Right ventricle myocardium inferior (tissue), 1 donor: Measurements from ENCODE around the gene TBC1D5. TPM values are rescaled to one million over a fixed set of nuclear protein-coding genes. Genes with fewer than 3 reads are reported as not detected.
"Not testable (repeated sequence)": the region's sequence is repeated elsewhere in the genome, so short reads cannot be mapped to it uniquely, and the experiment has no call there.

Experiments
- ATAC-seq: fragments of 200-7000 bp; cut with Tn5 transposase; one replicate; pipeline ENCODE4 v1.9.1; 2020; ENCODE audit warnings: mild to moderate bottlenecking, moderate library complexity
- DNase-seq: peaks from one replicate; pipeline ENCODE4 v3.0.0; 2021; ENCODE audit errors: missing footprints
- intact Hi-C: fragments of 100-400 bp; cut with DNase I; formaldehyde crosslinking; loops from one replicate; pipeline ENCODE4 v1.11.0; 2022
- total RNA-seq: library from RNA; stranded (reverse); fragmentation: NEBNext Ultra II Directional; extraction: Animal tissue kit (Norgen Biotek cat#: 25700); gene quantifications from one replicate; pipeline ENCODE4 v1.2.1, GENCODE V29; 2021
- donor health status: DM: no; HTN: yes; CAD: no; lungs with severe emphysema.

The TBC1D5 gene
- total RNA-seq, 1 donor from 2014 or later, result 34.4 TPM

GRCh38 chr3:17136136-17136721 lies 606.2 kb downstream of the TBC1D5 start:
- intact Hi-C loops, result loop anchor here (5.0 kb wide), 1 partner anchor 249 kb away; no protein-coding TSS in a partner anchor
- DNase-seq (peak; percentile 74), ATAC-seq (peak; percentile 83)

DNA sequence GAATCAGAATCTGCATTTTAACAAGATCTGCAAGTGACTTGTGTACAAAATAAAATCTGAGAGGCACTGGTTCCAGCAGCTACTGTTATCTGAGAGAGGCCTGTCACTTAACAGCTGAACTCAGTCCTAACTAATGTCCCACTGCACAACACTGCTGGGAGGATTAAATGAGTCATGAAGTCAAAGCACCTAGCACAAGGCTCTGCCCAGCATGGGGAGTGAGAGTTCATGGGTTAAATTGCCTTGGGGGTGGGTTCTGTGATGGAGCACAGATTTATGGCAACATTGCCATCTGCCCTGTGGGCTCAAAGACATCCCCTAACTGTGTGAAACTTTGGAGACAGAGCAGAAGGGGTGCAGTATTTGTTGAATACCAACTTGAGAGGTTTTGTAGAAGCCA lies 606.7 kb downstream of the TBC1D5 start:
- DNase-seq, result no peak
- ATAC-seq, result no peak
- intact Hi-C loops, result loop anchor here (5.0 kb wide), 1 partner anchor 248 kb away; no protein-coding TSS in a partner anchor

DNA sequence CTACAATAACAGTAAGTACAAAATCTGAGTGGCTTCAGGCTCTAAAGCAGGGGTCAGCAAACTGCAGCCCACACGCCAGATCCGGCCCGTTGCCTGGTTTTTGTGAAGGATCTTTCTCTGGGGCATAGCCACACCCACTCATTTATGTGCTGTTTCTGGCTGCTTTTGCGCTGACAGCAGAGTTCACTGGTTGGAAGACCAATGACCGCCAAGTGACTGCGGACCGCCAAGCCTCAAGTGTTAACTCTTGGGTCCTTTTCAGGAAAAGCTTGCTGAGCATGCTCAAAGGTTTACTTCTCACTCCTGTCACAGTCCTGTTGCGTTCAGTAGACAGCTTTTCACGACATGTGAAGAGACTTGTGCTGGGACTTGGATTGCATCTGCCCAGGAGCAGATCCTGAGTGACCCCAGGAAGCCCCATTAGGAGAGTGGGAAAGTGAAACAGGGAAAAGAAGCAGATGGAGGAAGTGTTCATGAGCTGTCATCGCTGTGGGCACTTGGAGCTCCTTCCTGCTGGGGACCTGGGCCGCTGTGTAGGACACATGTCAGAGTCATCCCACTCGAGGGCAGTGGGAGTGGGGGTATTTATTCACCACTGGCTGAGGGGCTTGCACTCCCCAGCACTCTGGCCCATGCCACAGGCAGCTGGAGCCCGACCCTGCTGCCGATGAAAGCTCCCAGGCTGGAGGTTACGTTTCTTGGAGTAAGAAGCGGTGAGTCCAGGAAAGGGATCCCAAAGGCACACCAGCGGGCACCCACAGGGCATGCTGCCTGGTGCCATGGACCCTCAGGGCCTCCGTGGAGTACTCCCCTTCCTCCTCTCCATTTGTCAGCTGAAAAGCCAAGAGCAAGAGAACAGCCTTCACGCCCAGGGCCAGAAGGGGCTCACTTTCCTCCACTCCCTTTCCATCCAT lies 608.5 kb downstream of the TBC1D5 start:
- no peak for DNase-seq
- ATAC-seq, result no peak

GRCh38 chr3:17132286-17133115 lies 609.9 kb downstream of the TBC1D5 start:
- intact Hi-C loops, result loop anchor here (5.0 kb wide), 1 partner anchor 45 kb away; no protein-coding TSS in a partner anchor
- no peak for DNase-seq

More for the DNA sequence above, 608.5 kb downstream of the TBC1D5 start:
- intact Hi-C loops, result loop anchor here (5.0 kb wide), 1 partner anchor 47 kb away; no protein-coding TSS in a partner anchor

DNA sequence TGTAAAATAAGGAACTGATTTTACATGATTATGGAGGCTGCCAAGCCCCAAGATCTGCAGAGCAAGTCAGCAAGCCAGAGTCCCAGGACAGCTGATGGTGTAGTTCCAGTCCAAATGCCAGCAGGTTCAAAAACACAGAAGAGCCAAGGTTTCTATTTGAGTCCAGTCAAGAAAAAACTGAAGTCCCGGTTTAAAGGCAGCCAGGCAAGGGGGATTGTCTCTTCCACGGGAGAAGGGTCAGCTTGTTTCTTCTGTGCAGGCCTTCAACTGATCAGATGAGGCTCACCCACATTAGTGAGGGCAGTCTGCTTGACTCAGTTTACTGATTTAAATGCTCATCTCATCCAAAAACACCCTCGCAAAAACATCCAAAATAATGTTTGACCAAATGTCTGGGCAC lies 611.5 kb downstream of the TBC1D5 start:
- DNase-seq (no peak), ATAC-seq (no peak)
- intact Hi-C loops, result loop anchor here (5.0 kb wide), 1 partner anchor 44 kb away; no protein-coding TSS in a partner anchor

More at GRCh38 chr3:17132286-17133115, 609.9 kb downstream of the TBC1D5 start:
- ATAC-seq, result no peak

DNA sequence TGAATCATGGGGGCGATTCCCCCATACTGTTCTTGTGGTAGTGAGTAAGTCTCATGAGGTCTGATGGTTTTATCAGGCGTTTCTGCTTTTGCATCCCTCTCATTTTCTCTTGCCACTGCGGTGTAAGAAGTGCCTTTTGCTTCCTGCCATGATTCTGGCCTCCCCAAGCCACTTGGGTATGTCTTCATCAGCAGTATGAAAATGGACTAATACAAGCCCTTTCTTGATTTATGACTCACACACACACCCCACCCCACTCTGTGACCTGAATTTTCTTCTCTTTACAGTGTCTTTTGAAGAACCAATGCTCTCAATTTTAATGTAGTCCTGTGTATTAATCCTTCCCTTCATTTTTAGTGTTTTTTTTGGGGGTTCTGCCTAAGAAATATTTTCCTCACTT lies 612.9 kb downstream of the TBC1D5 start:
- ATAC-seq (no peak), DNase-seq (no peak)
- intact Hi-C loops, result no loop called here

GRCh38 chr3:17128671-17129070 lies 613.8 kb downstream of the TBC1D5 start:
- intact Hi-C loops, DNase-seq, ATAC-seq: not testable (repeated sequence)

DNA sequence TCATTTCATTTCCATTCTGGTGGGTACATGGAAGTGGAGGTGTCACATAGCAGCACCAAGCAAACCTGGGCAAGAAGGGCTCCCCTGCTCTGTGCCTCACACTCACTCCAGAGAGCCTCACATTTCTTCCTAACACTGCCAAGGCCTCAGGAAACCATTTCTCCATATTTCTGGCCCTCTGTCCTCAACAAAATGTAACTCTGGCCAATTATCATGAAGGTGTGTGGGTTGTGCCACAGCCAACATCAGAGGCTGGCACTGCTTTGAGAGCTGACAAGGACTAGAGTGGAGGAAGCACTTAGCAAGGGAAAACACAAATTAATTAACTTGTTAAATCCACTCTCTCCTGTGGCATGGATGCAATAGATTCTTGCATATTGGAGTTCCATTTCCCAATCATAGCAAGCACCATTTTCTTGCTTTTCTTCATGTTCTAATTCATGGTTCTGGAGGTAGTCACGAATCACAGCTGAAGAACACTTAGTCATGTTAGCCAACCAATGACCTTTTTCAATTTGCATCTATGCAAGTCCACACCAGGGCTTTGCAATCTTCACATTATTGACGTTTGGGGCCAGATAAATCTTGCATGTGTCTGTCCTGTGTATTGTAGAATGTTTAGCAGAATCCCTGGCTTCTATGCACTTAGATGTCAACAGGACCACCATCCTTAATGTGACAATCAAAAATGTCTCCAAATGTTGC lies 616.5 kb downstream of the TBC1D5 start:
- ATAC-seq (no peak), DNase-seq (no peak)
- intact Hi-C loops, result no loop called here

DNA sequence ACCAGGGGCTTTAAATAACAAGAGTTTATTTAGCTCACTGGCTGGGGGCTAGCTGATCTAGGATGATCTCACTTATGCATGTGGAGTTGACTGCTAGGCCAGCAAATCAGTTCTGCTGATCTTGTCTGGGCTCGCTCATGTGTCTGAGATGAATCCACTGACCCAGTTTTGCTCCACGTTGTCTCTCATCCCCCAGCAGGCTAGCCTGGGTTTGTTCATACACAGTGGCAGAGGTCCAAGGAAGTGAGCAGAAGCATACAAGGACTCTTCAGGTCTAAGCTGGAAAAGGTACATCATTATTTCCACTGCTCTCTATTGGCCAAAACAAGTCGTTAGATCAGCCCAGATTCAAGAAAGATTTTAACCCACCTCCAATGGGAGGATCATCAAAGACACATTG lies 619.7 kb downstream of the TBC1D5 start:
- intact Hi-C loops, result no loop called here
- ATAC-seq, result no peak
- no peak for DNase-seq

GRCh38 chr3:17121336-17121735 lies 621.1 kb downstream of the TBC1D5 start:
- DNase-seq (no peak), ATAC-seq (no peak)
- intact Hi-C loops, result no loop called here

- ATAC-seq (no peak), DNase-seq (no peak)
- intact Hi-C loops, result no loop called here
These were observed 622.3 kb downstream of the TBC1D5 start for GRCh38 chr3:17120115-17120514.

DNA sequence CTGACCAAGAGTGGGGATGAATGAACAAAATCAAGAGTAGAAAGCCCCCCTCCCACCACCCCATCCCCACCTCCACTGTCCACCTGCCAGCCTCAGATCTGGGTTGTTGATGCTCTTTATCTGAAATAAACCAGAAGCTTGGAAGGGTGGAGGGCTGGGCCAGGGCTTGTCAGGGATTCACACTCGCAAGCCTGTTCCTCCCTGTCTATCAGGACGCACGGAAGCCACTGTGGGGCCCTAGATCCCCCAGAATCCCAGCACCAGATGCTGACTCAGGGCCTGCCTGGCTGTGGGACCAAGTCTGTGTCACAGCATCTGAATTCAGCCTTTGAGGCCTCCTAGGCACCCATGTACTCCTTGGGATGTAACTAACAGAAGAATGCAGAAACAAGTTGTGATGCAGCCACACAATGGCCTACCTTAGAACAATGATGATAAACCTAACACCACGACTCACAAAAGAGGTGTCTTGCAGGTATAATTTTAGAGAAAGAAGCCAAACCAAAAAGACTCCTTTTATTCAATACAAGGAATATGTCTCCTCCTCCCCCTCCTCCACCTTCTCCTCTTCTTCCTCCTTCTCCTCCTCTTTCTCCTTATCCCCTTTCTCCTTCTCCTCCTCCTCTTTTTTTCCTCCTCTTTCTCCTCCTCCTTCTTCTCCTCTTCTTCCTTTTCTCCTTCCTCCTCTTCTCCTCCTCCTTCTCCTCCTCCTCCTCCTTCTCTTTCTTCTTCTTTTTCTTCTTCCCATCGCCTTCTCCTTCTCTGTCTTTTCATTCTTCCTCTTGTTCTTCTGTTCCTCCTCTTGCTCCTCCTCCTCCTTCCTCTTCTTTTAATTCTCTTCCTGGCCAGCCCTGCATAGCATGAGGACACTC lies 623.0 kb downstream of the TBC1D5 start:
- intact Hi-C loops, result no loop called here
- DNase-seq (no peak), ATAC-seq (no peak)

GRCh38 chr3:17118771-17119170 lies 623.7 kb downstream of the TBC1D5 start:
- ATAC-seq (no peak), DNase-seq (no peak)
- intact Hi-C loops, result no loop called here

DNA sequence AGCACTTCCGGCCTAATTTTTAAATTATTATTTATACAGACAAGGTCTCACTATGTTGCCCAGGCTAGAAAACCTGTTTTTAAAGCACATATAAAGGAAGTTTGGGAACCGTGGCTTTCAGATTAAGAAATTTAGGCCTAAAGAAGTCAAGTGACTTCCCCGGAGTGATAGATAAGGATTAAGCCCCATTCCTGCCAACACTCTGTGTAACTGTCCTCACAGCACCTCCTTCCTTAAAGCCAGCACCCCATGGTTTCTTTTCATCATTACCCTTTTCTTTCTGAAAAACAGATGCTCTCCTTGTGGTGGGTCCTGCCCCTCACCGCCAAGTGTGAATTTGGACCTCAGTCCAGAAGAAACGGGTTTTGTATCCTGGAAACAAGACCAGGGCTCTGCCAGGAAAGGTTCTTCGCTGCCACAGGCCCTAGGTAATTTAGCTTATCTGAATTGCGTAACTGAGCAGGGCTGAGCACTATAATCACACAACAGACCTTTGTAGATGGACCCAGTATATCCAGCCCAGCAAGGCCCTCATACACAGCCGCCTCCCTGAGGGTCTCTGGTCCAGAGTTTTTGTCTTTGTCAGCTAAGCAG lies 626.3 kb downstream of the TBC1D5 start:
- DNase-seq (no peak), ATAC-seq (no peak)
- intact Hi-C loops, result no loop called here

DNA sequence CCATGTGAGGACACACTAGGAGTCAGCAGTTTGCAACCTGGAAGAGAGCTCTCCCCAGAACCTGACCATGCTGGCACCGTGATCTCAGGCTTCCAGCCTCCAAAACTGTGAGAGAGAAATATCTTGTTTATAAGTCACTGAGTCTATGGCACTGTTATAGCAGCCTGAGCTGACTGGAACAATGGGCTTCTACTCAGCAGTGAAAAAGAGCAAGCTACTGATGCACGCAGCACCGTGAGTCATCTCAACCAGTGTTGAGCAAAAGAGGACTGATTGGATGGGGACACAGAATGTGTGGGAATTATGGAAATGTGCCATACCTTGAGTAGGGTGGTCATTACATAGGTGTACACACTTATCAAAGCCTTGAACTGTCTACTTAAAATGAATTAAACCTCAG lies 627.2 kb downstream of the TBC1D5 start:
- intact Hi-C loops, result no loop called here
- ATAC-seq, result no peak
- no peak for DNase-seq

DNA sequence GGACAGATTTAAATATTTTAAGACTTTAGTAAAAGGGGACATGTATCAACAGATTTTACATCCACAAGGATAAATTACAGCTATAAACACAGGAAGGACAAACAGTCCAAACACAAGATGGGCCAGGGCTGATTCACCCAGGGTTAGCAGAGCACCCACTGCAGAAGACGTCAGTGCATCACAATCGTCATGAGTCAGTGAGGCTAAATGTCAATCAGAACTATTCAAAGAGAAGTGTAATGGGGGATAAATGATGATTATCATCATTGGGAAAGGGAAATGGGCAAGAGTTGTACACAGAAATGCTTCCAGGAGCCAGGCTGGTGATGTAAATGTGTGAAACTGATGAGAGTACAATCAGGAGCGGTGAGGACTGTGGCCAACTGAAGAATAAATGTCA lies 630.8 kb downstream of the TBC1D5 start:
- DNase-seq, result no peak

More for the DNA sequence above, 630.8 kb downstream of the TBC1D5 start:
- ATAC-seq, result no peak
- intact Hi-C loops, result no loop called here
